ENCODE data around the gene TMEM223.

GRCh38 chr11:62805961-62806441 lies 14.2 kb upstream of the TMEM223 start:
- no peak for TF ChIP-seq CTCF (optimal IDR thresholded peaks at IDR 0.05 in 1 of 3, IDR thresholded peaks at IDR 0.05 in 1 of 3, conservative IDR thresholded peaks at IDR 0.05 in 1 of 3; ENCODE audit: extremely low read depth in 1 of 3, insufficient read depth in 2 of 3, low read length in 3 of 3)
- no peak for TF ChIP-seq EZH2 (IDR thresholded peaks at IDR 0.05; ENCODE audit: low read length)
